Measurements from ENCODE around the gene FAHD2B.
"Not testable (repeated sequence)": the region's sequence is repeated elsewhere in the genome, so short reads cannot be mapped to it uniquely, and the experiment has no call there.

DNA sequence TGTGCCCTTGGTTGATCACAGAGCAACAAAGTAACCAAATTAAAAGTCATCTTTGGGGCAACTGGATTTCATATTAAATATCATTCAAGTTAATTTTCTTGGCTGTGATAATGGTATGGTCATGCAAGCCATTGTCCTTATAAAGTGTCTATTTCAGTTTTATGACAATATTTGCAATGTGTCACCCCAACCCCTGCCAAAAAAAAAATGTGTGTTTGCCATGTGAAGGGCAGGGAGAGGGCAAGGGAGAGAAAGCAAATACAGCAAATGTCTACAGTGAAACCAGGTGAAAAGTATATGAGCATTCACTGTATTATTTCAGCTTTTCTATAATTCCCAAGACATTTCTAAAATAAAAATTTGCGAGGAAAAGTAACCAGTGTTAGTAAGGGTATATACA is 6.0 kb downstream of the FAHD2B start:
- TF ChIP-seq, protein P1, sequence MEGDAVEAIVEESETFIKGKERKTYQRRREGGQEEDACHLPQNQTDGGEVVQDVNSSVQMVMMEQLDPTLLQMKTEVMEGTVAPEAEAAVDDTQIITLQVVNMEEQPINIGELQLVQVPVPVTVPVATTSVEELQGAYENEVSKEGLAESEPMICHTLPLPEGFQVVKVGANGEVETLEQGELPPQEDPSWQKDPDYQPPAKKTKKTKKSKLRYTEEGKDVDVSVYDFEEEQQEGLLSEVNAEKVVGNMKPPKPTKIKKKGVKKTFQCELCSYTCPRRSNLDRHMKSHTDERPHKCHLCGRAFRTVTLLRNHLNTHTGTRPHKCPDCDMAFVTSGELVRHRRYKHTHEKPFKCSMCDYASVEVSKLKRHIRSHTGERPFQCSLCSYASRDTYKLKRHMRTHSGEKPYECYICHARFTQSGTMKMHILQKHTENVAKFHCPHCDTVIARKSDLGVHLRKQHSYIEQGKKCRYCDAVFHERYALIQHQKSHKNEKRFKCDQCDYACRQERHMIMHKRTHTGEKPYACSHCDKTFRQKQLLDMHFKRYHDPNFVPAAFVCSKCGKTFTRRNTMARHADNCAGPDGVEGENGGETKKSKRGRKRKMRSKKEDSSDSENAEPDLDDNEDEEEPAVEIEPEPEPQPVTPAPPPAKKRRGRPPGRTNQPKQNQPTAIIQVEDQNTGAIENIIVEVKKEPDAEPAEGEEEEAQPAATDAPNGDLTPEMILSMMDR (IDR thresholded peaks at IDR 0.05): not testable (repeated sequence)
- TF ChIP-seq POLR2A (IDR thresholded peaks at IDR 0.05): not testable (repeated sequence)
